ENCODE results near the gene GNB5.

DNA sequence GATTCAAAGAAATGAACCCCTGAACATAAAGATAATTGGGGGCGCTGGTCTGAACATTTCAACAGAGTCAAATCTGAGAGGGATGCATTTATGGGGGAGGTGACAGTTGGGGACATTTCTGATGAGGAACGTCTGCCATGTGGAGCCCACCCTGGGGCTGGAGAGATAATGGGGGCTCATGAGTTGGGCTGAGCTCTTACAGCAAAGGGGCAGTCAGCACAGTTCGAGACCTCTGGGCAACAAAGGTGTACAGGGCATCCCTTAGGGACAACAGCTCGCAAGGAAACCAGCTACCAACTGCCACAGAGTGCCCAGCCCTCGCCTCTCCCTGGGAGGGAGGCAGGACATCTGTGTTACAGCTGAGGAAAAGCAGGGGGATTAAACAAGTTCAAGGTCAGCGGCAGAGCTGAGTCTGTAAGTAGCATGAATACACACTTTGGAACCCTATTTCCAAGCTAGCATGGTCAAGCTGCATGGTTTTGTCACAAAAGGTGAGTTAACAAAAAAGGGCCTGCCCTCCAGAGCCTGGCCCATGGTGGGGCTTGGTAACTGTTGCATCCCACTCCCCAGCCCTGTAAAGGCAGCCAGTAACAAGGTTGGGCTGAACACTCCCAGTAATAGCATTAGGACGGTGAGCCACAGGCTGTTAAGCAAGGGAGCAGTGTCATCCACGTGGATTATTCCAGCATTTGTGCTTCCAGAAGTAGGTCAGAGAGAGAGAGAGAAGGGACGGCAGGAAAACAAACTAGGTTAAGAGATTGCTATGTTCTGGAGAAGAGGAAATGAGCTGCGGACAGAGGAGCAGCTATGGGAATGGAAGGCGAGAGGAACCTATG, 4.3 kb downstream of the GNB5 start:
- TF ChIP-seq, protein P1, sequence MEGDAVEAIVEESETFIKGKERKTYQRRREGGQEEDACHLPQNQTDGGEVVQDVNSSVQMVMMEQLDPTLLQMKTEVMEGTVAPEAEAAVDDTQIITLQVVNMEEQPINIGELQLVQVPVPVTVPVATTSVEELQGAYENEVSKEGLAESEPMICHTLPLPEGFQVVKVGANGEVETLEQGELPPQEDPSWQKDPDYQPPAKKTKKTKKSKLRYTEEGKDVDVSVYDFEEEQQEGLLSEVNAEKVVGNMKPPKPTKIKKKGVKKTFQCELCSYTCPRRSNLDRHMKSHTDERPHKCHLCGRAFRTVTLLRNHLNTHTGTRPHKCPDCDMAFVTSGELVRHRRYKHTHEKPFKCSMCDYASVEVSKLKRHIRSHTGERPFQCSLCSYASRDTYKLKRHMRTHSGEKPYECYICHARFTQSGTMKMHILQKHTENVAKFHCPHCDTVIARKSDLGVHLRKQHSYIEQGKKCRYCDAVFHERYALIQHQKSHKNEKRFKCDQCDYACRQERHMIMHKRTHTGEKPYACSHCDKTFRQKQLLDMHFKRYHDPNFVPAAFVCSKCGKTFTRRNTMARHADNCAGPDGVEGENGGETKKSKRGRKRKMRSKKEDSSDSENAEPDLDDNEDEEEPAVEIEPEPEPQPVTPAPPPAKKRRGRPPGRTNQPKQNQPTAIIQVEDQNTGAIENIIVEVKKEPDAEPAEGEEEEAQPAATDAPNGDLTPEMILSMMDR (IDR thresholded peaks at IDR 0.05; ENCODE audit: low read depth, low read length, poor library complexity, severe bottlenecking): no peak
- TF ChIP-seq EZH2phosphoT487 (IDR thresholded peaks at IDR 0.05; ENCODE audit: borderline replicate concordance, low read length): no peak
